Activated CD8-positive, alpha-beta memory T cell treated with anti-CD3 and anti-CD28 coated beads, Interleukin-2, amount 50 U/mL, for 1 hour (primary cell): ENCODE data around the gene BLTP3A.

Experiments
- DNase-seq: peaks from one replicate; pipeline ENCODE4 v3.0.0-alpha.2; 2020; ENCODE audit errors: extremely low read depth

Gene BLTP3A

DNA sequence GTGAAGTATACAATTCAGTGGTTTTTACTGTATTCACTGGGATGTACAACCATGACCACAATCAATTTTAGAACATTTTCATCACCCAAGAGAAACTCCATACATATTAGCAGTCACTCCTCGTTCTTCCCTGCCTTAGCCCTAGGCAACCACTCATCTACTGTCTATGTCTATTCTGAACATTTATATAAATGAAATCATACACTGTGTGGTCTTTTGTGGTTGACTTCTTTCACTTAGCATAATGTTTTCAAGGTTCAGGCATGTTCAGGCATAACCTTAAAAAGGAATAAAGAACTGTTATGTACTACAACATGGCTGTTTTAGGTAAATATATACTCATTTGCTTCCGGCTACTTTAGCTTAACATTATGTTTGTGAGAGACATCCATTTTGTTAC lies 37.3 kb downstream of the BLTP3A start:
- no peak for DNase-seq

DNA sequence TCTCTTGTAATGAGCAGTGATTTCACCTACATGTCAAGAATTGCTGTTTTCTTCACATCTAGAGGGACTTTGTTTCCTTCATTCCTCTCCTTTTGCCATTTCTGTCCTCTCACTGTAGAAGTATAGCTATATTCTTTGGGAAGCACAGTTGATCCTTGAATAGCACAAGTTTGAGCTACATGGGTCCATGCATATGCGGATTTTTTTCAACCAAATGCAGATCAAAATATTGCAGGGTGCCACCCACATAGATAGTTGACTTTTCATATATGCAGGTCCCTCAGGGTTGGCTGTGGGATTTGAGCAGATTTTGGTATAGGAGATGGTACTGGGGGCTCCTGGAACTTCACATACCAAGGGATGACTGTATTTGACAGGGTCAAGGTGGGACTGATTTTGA lies 41.1 kb downstream of the BLTP3A start:
- DNase-seq: no peak

DNA sequence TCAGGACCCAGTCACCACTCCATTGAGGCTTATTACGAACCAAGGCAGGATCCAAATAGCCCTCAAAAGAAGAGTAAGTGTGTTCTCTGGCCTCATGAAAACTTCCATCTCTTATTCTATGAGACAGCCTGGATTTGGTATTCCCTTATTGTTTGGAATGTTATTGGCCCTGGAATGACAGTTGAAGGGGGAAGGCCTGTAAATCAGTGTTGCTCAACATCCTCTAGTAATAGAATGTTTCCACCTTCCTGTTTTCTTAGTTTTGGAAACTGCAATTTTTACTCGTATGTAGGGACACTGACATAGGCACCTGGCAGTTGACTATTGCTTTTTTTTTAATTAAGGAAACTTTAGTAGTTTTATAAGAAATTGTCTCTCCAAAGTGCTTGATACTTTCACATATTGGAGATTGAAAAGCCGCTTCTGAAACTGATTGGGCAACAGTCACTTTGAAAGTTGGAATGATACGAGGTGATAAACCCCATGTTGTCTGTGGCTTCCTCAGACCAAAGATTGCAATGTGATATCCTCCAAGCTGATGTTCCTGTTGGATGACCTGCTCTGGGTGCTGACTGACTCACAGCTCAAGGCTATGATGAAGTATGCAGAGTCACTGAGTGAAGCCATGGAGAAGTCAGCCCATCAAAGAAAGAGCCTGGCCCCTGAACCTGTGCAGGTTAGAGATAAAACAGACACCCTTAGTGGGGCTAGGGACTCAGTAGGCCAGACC lies 43.1 kb downstream of the BLTP3A start:
- DNase-seq: no peak

- DNase-seq: no peak
Measured at GRCh38 chr6:34836008-34836407, 44.1 kb downstream of the BLTP3A start.

DNA sequence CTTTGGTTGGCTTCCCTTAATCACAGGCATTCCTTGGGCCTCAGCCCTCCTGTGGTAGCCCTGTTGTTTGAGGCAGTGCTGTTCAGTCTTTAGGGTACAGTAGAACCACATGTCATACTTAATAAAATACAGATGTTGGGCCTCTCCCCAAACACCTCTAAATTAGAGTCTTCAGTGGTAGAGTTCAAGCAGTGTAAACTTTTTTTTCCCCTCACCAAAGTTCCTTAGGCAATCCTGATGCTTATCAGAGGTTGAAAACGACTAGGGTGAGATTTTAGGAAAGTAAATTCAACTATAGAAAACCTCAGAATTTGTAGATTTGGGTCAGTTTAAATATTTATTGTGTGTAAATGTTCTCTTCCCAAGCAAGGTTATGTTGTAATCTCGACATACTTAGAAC lies 44.6 kb downstream of the BLTP3A start:
- DNase-seq: no peak

- DNase-seq: no peak
Measured at GRCh38 chr6:34837528-34837927, 45.6 kb downstream of the BLTP3A start.

DNA sequence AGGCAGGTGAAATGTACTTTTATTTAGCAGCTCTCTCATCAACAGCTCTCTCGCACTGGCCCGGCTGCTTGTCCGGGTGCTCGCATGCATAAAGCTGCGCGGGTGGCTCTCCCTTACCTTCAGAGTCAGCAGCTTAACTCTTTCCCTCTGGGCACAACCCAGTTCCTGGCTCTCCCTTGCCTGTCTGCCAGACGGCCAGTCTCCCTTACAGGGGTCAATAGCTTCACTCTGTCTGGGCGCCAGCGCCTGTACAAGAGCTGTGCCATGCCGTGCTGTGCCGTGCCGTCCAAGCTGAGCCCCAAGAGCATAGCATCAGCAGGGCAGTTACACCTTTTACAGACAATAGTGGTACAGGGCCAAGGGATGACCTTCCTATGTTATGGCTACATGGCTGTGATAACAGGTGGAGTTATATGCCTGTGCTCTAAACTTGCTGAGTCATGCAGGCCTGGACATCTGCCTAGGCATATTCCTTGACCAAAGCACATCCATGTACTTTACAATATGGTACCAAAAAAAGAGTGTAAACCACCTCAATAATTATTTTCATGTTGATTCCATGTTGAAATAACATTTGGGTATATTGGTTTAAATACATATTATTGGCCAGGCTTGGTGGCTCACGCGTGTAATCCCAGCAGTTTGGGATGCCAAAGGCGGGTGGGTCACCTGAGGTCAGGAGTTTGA lies 47.9 kb downstream of the BLTP3A start:
- no peak for DNase-seq
